Neural cell (in vitro differentiated cells): Measurements from ENCODE around the gene NQO1. TPM values are rescaled to one million over a fixed set of nuclear protein-coding genes. Genes with fewer than 3 reads are reported as not detected.

Source experiments
- H2AFZ ChIP-seq: fragments of 200-600, 300-800 bp; sonication (generic), shearing (Covaris generic); 2 replicates; pipeline ENCODE4 v1.6.0; 2014; ENCODE audit warnings: low read depth, mild to moderate bottlenecking, antibody characterized with exemption, low read length, moderate library complexity
- H3F3A ChIP-seq: fragments of 200-600 bp; shearing (Covaris generic); 2 replicates; pipeline ENCODE4 v1.6.1; 2016; ENCODE audit warnings: mild to moderate bottlenecking, moderate library complexity, mixed read lengths, antibody characterized with exemption, low read length; ENCODE audit not compliant: insufficient read depth, poor library complexity, severe bottlenecking
- H3K27ac ChIP-seq: fragments of 200-600, 300-800 bp; sonication (generic), shearing (Covaris generic); 2 replicates; pipeline ENCODE4 v1.5.1; 2014; ENCODE audit warnings: mild to moderate bottlenecking, low read length, moderate library complexity
- H3K27me3 ChIP-seq: fragments of 300-800, 200-600 bp; sonication (generic), shearing (Covaris generic); 2 replicates; pipeline ENCODE4 v1.6.0; 2014; ENCODE audit warnings: mild to moderate bottlenecking, low read depth, low read length, moderate library complexity; ENCODE audit not compliant: insufficient read depth
- H3K36me3 ChIP-seq: fragments of 300-800, 200-600 bp; sonication (generic), shearing (Covaris generic); 2 replicates; pipeline ENCODE4 v1.5.1; 2014; ENCODE audit warnings: mild to moderate bottlenecking, antibody characterized with exemption, low read length, moderate library complexity; ENCODE audit not compliant: insufficient read depth
- H3K4me2 ChIP-seq: fragments of 300-800, 200-600 bp; sonication (generic), shearing (Covaris generic); 2 replicates; pipeline ENCODE4 v1.6.0; 2014; ENCODE audit warnings: mild to moderate bottlenecking, low read length
- H3K4me3 ChIP-seq: fragments of 300-800, 200-600 bp; sonication (generic), shearing (Covaris generic); 2 replicates; pipeline ENCODE4 v1.5.1; 2014; ENCODE audit warnings: mild to moderate bottlenecking, low read length, moderate library complexity
- H3K79me2 ChIP-seq: fragments of 200-600 bp; shearing (Covaris generic); replicated peaks from 2 replicates; pipeline ENCODE4 v1.6.0; 2014; ENCODE audit warnings: mild to moderate bottlenecking, low read length, moderate library complexity; ENCODE audit not compliant: insufficient read depth
- H3K9ac ChIP-seq: fragments of 300-800, 200-600 bp; sonication (generic), shearing (Covaris generic); 2 replicates; pipeline ENCODE4 v1.6.1; 2016; ENCODE audit warnings: mild to moderate bottlenecking, low read length, mixed read lengths
- H3K9me2 ChIP-seq: fragments of 200-600 bp; shearing (Covaris generic); 2 replicates; pipeline ENCODE4 v1.6.1; 2016; ENCODE audit warnings: mild to moderate bottlenecking, low read length, mixed read lengths; ENCODE audit not compliant: insufficient read depth
- H3K9me3 ChIP-seq: fragments of 200-600, 300-800 bp; sonication (generic), shearing (Covaris generic); 2 replicates; pipeline ENCODE4 v1.6.1; 2016; ENCODE audit warnings: mild to moderate bottlenecking, mixed run types, low read length, moderate library complexity, mixed read lengths
- H4K20me1 ChIP-seq: fragments of 200-600 bp; shearing (Covaris generic); 2 replicates; pipeline ENCODE4 v1.6.1; 2016; ENCODE audit warnings: mild to moderate bottlenecking, mixed run types; ENCODE audit not compliant: insufficient read depth
- EP300 ChIP-seq: fragments of 450-650 bp; conservative IDR thresholded peaks from 2 replicates; pipeline ENCODE4 v1.6.1; 2014; ENCODE audit warnings: antibody characterized with exemption, mild to moderate bottlenecking, moderate library complexity; ENCODE audit not compliant: poor library complexity, severe bottlenecking
- EZH2 ChIP-seq: fragments of 200-600, 300-800 bp; shearing (Covaris generic), sonication (generic); IDR thresholded peaks from 2 replicates; pipeline ENCODE4 v1.6.1; 2014; ENCODE audit warnings: antibody characterized with exemption, low read length, borderline replicate concordance, mild to moderate bottlenecking; ENCODE audit not compliant: insufficient read depth, poor library complexity, severe bottlenecking
- MXI1 ChIP-seq: fragments of 450-650 bp; conservative IDR thresholded peaks from 2 replicates; pipeline ENCODE4 v1.6.1; 2014; ENCODE audit warnings: antibody characterized with exemption, mild to moderate bottlenecking; ENCODE audit not compliant: poor library complexity, severe bottlenecking
- POLR2AphosphoS5 ChIP-seq: IDR thresholded peaks from 2 replicates; pipeline ENCODE4 v1.6.1; 2012
- RAD21 ChIP-seq: fragments of 450-650 bp; conservative IDR thresholded peaks from 2 replicates; pipeline ENCODE4 v1.6.1; 2014; ENCODE audit warnings: antibody characterized with exemption, mild to moderate bottlenecking, moderate library complexity
- REST ChIP-seq: IDR thresholded peaks from 2 replicates; pipeline ENCODE4 v1.6.1; 2012; ENCODE audit warnings: borderline replicate concordance
- SMC3 ChIP-seq: fragments of 450-650 bp; conservative IDR thresholded peaks from 2 replicates; pipeline ENCODE4 v1.6.1; 2014; ENCODE audit warnings: antibody characterized with exemption, mild to moderate bottlenecking, moderate library complexity; ENCODE audit not compliant: poor library complexity
- TAF1 ChIP-seq: IDR thresholded peaks from 2 replicates; pipeline ENCODE4 v1.6.1; 2012; ENCODE audit warnings: low read depth
- polyA plus RNA-seq: library from polyadenylated mRNA; depleted of rRNA; stranded (reverse); fragments of >200 nt; gene quantifications from 2 replicates; pipeline ENCODE4 v1.2.3, GENCODE V29; 2014

Gene NQO1
- polyA plus RNA-seq, 1 donor from 2014 or later = 5.1 TPM

GRCh38 chr16:69712277-69712676 lies 14.1 kb downstream of the NQO1 start:
- no peaks in the 10 kb centered on the region for H3K36me3 ChIP-seq
- H3K27ac ChIP-seq = no peak overlapping the region
- no peaks in the 10 kb centered on the region for H3K27me3 ChIP-seq
- no peak overlapping the region for H2AFZ ChIP-seq
- no peaks in the 10 kb centered on the region for H4K20me1 ChIP-seq
- no peaks in the 10 kb centered on the region for H3K9me2 ChIP-seq
- TF ChIP-seq SMC3 = no peak
- TF ChIP-seq EP300 = no peak
- no peak for TF ChIP-seq EZH2
- no peak for TF ChIP-seq POLR2AphosphoS5
- no peak for TF ChIP-seq RAD21
- TF ChIP-seq REST = no peak
- no peak for TF ChIP-seq TAF1
- no peak overlapping the region for H3K9ac ChIP-seq
- no peak overlapping the region for H3K4me2 ChIP-seq
- H3K9me3 ChIP-seq = no peaks in the 10 kb centered on the region
- no peak overlapping the region for H3K4me3 ChIP-seq
- no peaks in the 10 kb centered on the region for H3F3A ChIP-seq
- no peaks in the 10 kb centered on the region for H3K79me2 ChIP-seq

- TF ChIP-seq REST (no peak), MXI1 (no peak), TAF1 (no peak), EZH2 (no peak)
These were observed 15.1 kb downstream of the NQO1 start for GRCh38 chr16:69711115-69711740.

More at GRCh38 chr16:69711115-69711740, 15.1 kb downstream of the NQO1 start:
- H2AFZ ChIP-seq = no peak overlapping the region
- H4K20me1 ChIP-seq = no peaks in the 10 kb centered on the region
- no peak overlapping the region for H3K27ac ChIP-seq
- H3K9me2 ChIP-seq = no peaks in the 10 kb centered on the region
- no peaks in the 10 kb centered on the region for H3K9me3 ChIP-seq
- H3K4me3 ChIP-seq = no peak overlapping the region
- H3K36me3 ChIP-seq = peaks cover 4% of the 10 kb centered on the region
- H3F3A ChIP-seq = no peaks in the 10 kb centered on the region
- no peaks in the 10 kb centered on the region for H3K79me2 ChIP-seq
- H3K9ac ChIP-seq = no peak overlapping the region
- H3K4me2 ChIP-seq = no peak overlapping the region
- H3K27me3 ChIP-seq = no peaks in the 10 kb centered on the region
